ENCODE measurements around the gene CMTR1. TPM values are rescaled to one million over a fixed set of nuclear protein-coding genes. Genes with fewer than 3 reads are reported as not detected.

The CMTR1 gene
- total RNA-seq, 1 experiment from 2014 or later: 28.7 TPM

- RAD21 ChIA-PET (ENCODE audit: low non-redundant PET in 1 of 2, low total read pairs in 2 of 2, uncharacterized antibody in 2 of 2, unreplicated experiment in 2 of 2): interaction anchor here in 1 of 2 experiments (1.3 kb wide), 1 partner anchor 207 kb away, joined by 3 read pairs; no protein-coding TSS in a partner anchor
- Histone ChIP-seq H3K4me1 (ENCODE audit: control insufficient read depth in 1 of 2, insufficient read depth in 2 of 2, low read length in 2 of 2) (no peaks in the 10 kb centered on the region), H4K20me1 (ENCODE audit: insufficient read depth) (no peaks in the 10 kb centered on the region), H3K9me3 (ENCODE audit: control insufficient read depth in 1 of 2, insufficient read depth in 1 of 2, low read depth in 1 of 2, low read length in 2 of 2) (no peaks in the 10 kb centered on the region), H3K9ac (ENCODE audit: low read length) (no peak overlapping the region), H3K36me3 (ENCODE audit: control insufficient read depth in 1 of 2, insufficient read depth in 2 of 2, low read length in 2 of 2) (peaks cover under 1 to 6% of the 10 kb centered on the region in 2 experiments; a peak in 2 of 4 replicates), H3K9me2 (ENCODE audit: insufficient read depth) (no peaks in the 10 kb centered on the region), H3K79me2 (ENCODE audit: insufficient read depth, low read length) (no peaks in the 10 kb centered on the region; the same call in 1 of the 2 replicates), H3K27me3 (ENCODE audit: insufficient read depth, low read length) (no peaks in the 10 kb centered on the region), H3K27ac (ENCODE audit: low read depth, low read length) (no peak overlapping the region), H3K4me3 (replicated peaks in 1 of 2; ENCODE audit: low read depth in 1 of 2, low read length in 2 of 2) (no peak overlapping the region), H2AFZ (ENCODE audit: low read depth, low read length, poor library complexity, severe bottlenecking) (no peak overlapping the region), H3K4me2 (ENCODE audit: low read length) (no peak overlapping the region)
- no peak for DNase-seq (ENCODE audit: low read depth, low spot score)
- BruUV-seq (replicated peaks): no TSS peak
- CTCF ChIA-PET: interaction anchor here (0.6 to 1.3 kb wide), 4 partner anchors 15 to 208 kb away, joined by 3 to 9 read pairs (median 3); partner anchors contain the start of gene CCDC167
- TF ChIP-seq FOSL1 (IDR thresholded peaks at IDR 0.05; ENCODE audit: low read depth) (no peak), ZNF274 (IDR thresholded peaks at IDR 0.05; ENCODE audit: low read depth, low read length) (no peak), SIN3A (IDR thresholded peaks at IDR 0.05; ENCODE audit: low read depth) (no peak), REST (IDR thresholded peaks at IDR 0.05; ENCODE audit: low read depth) (no peak), JUND (IDR thresholded peaks at IDR 0.05) (no peak), YY1 (IDR thresholded peaks at IDR 0.05; ENCODE audit: extremely low read depth, insufficient replicate concordance, low read depth, low read length) (no peak), SP1 (IDR thresholded peaks at IDR 0.05; ENCODE audit: low read depth) (no peak), CBX3 (IDR thresholded peaks at IDR 0.05; ENCODE audit: low read depth) (no peak), CEBPB (IDR thresholded peaks at IDR 0.05; ENCODE audit: low read depth) (no peak), ATF3 (IDR thresholded peaks at IDR 0.05) (no peak), POLR2A (IDR thresholded peaks at IDR 0.05; ENCODE audit: borderline replicate concordance, extremely low read depth, insufficient read depth, insufficient read length) (no peak), TCF7L2 (IDR thresholded peaks at IDR 0.05; ENCODE audit: borderline replicate concordance, extremely low read depth, insufficient read depth, insufficient read length) (no peak), EZH2 (IDR thresholded peaks at IDR 0.05) (no peak), EZH2phosphoT487 (IDR thresholded peaks at IDR 0.05; ENCODE audit: borderline replicate concordance) (no peak), EGR1 (IDR thresholded peaks at IDR 0.05; ENCODE audit: low read depth) (no peak), RAD21 (IDR thresholded peaks at IDR 0.05; ENCODE audit: low read depth) (no peak), MAX (IDR thresholded peaks at IDR 0.05) (no peak), POLR2AphosphoS5 (IDR thresholded peaks at IDR 0.05; ENCODE audit: low read depth, low read length) (no peak)
- POLR2A ChIA-PET: no interaction called here
- intact Hi-C loops (cut with micrococcal nuclease): loop anchor here (1.0 to 2.0 kb wide), 4 partner anchors 82 to 528 kb away; no protein-coding TSS in a partner anchor
- no peak for ATAC-seq
Measured at GRCh38 chr6:37484786-37485170, 51.8 kb downstream of the CMTR1 start.

Measured in HCT116 (cell line).